ENCODE results near the gene ZNF142. TPM values are rescaled to one million over a fixed set of nuclear protein-coding genes. Genes with fewer than 3 reads are reported as not detected.

Gene ZNF142
- total and polyA plus RNA-seq, 9 of the 15 experiments (the other 6 are each of a cell fraction or from before 2014, with no cell fraction given): 0.50 to 26.1 (median 4.5) TPM

- TF ChIP-seq ZBTB43 (CRISPR knock-in tag; IDR thresholded peaks at IDR 0.05) (no peak), NFATC3 (IDR thresholded peaks at IDR 0.05) (no peak), PCBP1 (IDR thresholded peaks at IDR 0.05; ENCODE audit: low read depth, low read length, poor library complexity, severe bottlenecking) (no peak), SIN3B (IDR thresholded peaks at IDR 0.05; ENCODE audit: low read depth) (peak; percentile 91), NR0B1 (IDR thresholded peaks at IDR 0.05; ENCODE audit: partially characterized antibody) (no peak), RUNX1 (IDR thresholded peaks at IDR 0.05; ENCODE audit: low read depth) (no peak), ZNF354B (CRISPR knock-in tag; IDR thresholded peaks at IDR 0.05) (no peak), ZNF408 (CRISPR knock-in tag; IDR thresholded peaks at IDR 0.05; ENCODE audit: low read depth) (no peak), RNF2 (IDR thresholded peaks at IDR 0.05) (no peak), ZNF318 (IDR thresholded peaks at IDR 0.05; ENCODE audit: borderline replicate concordance in 1 of 2, low read depth in 1 of 2) (no peak), CHD2 (IDR thresholded peaks at IDR 0.05; ENCODE audit: low read depth, low read length) (no peak), DACH1 (IDR thresholded peaks at IDR 0.05; ENCODE audit: partially characterized antibody) (peak; percentile 58), ZC3H4 (CRISPR knock-in tag; IDR thresholded peaks at IDR 0.05; ENCODE audit: borderline replicate concordance) (no peak), DLX4 (CRISPR knock-in tag; IDR thresholded peaks at IDR 0.05) (no peak), GTF2E2 (tag; IDR thresholded peaks at IDR 0.05) (no peak)
Observed at GRCh38 chr2:218671654-218672566, 12.5 kb upstream of the ZNF142 start, which contains the start of the genes RNF25 and STK36 (continued).

Data from K562 (cell line).